GM19328 (cell line): ENCODE measurements around the gene ANKRD33B.
A peak's percentile ranks its signal among the peaks of the same experiment; 100 is the strongest.
"Not testable (repeated sequence)": the region's sequence is repeated elsewhere in the genome, so short reads cannot be mapped to it uniquely, and the experiment has no call there.

ENCODE experiments used
- ATAC-seq: cut with Tn5 transposase; IDR thresholded peaks from one replicate; pipeline ENCODE4 v1.9.1; 2021; ENCODE audit warnings: mild to moderate bottlenecking, moderate library complexity; ENCODE audit not compliant: unreplicated experiment

Gene ANKRD33B

DNA sequence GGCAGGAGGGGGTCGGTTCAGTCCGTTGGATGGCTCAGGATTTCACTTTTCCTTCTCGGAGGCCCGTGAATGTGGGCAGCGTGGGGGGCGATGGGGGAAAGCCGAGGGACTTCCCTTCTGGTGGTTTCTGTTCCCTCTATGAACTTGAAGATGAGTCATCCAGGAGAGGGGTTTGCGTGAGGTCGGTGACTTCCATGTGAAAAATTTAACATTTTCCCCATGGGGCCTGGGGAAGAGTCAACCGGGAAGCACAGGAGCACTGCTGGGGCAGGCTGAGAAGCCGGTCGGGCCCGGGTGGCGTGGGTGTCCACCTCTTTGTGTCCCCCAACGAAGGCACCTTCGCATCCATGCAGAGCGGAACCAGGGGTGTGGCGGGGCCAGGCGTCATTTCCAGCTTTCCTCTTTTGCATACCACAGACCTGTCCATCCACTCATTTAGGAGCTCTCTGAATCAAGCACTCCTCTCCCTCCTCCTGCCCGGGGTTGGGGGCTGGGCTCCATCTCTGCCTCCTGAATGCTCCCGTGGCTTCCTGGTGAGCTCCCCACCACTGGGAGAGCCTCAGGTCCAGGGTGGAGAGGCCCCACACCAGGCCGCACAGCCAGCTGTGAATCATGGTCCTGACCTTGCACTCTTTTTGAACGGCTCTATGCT, 68.4 kb downstream of the ANKRD33B start:
- peak; percentile 36 for ATAC-seq

DNA sequence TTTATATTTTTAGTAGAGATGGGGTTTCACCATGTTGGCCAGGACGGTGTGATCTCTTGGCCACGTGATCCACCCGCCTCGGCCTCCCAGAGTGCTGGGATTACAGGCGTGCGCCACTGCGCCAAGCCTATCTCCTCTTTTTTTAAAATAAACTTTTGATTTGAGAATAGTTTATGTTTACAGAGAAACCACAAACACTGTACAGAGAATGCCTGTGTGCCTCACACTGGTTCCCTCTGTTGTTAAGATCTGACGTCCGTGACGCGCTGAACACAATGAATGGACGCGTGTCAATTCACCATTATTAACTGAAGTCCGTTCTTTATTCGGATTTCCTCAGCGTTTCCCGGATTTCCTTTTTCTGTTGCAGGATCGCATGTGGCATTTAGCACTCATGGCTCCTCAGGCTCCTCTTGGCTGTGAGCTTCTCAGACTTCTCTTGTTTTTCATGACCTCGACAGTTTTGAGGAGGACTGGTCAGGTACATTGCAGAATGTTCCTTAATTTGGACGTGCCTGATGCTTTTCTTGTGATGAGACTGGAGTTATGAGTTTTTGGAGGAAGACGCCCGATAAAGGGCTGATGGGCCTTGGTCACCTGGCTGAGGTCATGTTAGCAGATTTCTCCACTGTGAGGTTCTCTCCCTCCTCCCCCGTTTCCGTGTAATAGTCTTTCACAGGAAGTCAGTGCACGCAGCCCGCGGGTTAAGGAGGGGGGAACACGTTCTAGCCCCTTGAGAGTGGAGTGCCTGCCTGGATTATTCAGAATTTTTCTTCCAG, 69.6 kb downstream of the ANKRD33B start:
- ATAC-seq: no peak

DNA sequence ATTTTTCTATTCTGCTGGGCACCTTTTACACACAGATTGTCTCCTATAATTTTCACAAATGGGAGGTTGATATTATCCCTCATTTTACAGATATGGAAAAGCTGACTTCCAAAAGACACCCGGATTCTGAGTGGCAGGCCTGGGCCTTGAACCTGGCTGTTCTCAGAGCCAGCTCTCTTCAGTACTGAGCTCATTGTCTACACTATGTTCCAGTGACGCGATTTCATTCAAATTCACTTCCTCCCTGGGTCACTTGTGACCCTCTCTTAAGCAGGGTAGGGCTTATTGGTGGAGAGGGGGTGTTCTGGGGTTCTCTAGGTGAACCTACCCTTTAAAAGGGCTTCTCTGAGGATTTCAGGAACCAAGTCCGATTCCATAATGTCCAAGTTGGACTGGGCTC, 70.2 kb downstream of the ANKRD33B start:
- no peak for ATAC-seq

DNA sequence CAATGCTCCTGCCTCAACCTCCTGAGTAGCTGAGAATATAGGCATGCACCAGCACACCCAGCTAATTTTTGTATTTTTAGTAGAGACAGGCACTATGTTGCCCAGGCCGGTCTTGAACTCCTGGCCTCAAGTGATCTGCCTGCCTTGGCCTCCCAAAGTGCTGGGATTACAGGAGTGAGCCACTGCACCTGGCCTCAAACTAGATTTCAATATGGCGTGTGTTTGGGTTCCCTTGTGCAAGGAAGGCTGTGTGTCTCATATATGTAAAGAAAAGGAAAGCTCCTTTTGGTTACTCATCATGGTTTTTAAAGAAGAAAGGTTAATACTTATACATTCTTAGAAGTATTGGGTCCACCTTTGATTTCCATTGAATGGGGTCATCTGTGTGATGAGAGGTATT, 70.7 kb downstream of the ANKRD33B start:
- no peak for ATAC-seq

GRCh38 chr5:10635257-10635866, 71.5 kb downstream of the ANKRD33B start:
- ATAC-seq: peak; percentile 60

DNA sequence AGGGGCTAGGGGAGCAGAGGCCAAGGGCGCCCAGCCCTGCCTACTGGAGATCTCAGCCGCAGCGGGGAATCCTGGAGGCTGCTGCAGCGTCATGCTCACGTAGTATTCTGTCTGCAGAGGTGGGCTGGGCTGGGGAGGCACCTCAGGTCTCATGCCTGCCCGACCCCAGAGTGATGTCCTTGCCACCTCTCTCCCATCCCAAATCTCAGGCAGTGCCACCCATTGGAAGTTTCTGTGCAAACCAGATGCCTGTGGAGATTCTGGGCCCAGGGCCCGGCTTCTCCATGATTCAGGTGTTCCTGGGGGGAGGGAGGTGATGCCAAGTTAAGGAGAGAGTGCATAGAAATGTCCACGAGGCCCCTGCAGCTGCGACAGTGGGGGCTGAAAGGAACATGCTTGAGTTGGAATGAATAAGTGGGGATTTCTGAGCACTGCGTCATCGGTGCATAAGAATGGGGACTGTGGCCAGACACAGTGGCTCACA, 72.0 kb downstream of the ANKRD33B start:
- no peak for ATAC-seq

GRCh38 chr5:10636363-10637142, 72.7 kb downstream of the ANKRD33B start:
- no peak for ATAC-seq

- no peak for ATAC-seq
Measured at GRCh38 chr5:10637944-10638343, 74.1 kb downstream of the ANKRD33B start.

DNA sequence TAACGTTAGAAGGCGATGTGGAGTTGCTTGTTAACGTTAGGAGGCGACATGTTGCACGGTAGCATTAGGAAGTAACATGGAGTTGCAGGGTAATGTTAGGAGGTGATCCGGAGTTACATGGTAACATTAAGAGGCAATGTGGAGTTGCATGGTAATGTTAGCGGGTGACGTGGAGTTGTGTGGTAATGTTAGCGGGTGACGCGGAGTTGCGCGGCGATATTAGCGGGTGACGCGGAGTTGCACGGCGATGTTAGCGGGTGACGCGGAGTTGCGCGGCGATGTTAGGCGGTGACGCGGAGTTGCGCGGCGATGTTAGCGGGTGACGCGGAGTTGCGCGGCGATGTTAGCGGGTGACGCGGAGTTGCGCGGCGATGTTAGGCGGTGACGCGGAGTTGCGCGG, 74.9 kb downstream of the ANKRD33B start:
- ATAC-seq: not testable (repeated sequence)

GRCh38 chr5:10639846-10640368, 76.0 kb downstream of the ANKRD33B start:
- no peak for ATAC-seq

DNA sequence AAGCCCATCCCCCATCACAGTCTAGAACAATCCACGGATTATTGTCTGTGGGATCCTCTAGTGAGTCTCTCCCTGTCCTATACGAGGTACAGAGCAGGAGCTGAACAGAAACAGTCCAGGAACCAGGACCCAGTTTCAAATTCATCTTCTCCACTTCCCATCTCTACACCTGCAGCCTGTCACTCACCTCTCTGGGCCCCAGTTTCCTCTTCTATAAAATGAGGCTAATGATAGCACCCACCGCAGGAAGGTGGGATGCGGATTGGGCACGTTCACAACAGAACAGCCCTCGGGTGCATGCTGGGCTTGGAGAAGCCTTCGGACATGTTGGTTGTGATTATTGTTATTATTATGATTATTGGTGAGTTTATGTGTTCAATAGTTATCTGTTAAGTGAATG, 78.5 kb downstream of the ANKRD33B start:
- no peak for ATAC-seq

- ATAC-seq: no peak
Measured at GRCh38 chr5:10644192-10644591, 80.3 kb downstream of the ANKRD33B start.

DNA sequence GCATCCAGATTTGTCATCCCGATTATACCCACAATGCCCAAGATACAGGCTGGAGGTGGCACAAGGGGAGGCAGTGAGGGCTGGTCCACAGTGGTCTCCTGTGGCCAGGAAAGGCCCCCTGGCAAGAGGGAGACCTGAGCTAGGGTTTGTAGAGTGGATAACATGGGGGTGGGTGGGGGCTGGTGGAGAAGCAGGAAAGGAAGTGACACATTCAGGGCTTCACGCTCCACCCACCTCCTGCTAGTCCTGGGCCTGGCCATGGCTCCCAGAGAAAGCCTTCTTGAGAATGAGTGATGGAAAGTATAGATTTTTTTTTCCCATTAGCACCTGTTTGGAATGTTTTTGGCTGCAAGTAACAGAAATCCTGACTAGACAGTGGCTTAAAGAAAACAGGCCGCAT, 81.3 kb downstream of the ANKRD33B start:
- no peak for ATAC-seq

- no peak for ATAC-seq
Measured at GRCh38 chr5:10645671-10646070, 81.8 kb downstream of the ANKRD33B start.

DNA sequence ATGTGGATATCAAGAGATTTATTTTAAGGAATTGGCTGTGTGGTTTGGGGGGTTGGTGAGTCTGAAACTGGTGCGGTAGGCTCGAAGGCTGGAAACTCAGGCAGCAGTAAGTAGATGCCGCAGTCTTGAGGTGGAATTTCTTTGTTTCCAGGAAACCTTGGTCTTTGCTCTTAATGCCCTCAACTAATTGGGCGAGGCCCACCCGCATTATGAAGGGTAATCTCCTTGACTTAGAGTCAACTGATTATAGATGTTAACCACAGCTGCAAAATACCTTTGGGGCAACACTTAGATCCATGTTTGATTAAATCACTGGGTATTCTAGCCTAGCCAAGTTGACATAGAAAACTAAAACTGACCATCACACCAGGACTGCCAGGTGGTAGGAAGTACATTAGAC, 83.8 kb downstream of the ANKRD33B start:
- ATAC-seq: no peak

DNA sequence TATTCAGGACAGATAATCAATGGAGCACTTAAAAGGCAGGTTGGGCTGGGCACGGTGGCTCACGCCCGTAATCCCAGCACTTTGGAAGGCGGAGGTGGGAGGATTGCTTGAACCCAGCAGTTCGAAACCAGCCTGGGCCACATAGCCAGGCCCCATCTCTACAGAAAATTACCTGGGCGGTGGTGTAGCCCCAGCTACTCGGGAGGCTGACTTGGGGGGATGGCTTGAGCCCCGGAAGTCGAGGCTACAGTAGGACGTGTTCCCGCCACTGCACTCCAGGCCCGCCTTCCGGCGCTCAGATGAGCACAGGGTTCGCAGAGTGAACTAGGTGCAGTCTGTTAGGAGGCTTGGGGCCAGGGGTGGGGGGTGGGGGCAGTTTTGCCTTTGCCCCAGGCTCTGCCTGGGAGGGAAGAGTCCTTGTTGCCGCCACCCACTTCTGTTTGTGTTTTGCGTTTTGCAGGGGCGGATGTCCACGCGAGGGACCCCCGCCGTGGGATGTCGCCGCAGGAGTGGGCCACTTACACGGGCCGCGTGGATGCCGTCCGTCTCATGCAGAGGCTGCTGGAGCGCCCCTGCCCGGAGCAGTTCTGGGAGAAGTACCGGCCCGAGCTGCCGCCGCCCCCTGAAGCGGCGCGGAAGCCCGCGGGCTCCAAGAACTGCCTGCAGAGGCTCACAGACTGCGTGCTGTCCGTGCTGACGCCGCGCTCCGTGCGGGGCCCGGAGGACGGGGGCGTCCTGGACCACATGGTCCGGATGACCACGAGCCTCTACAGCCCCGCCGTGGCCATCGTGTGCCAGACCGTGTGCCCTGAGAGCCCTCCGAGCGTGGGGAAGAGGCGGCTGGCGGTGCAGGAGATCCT, 85.2 kb downstream of the ANKRD33B start:
- ATAC-seq: no peak

GRCh38 chr5:10649666-10650380, 86.0 kb downstream of the ANKRD33B start:
- ATAC-seq: no peak

GRCh38 chr5:10652151-10652550, 88.3 kb downstream of the ANKRD33B start:
- no peak for ATAC-seq

- ATAC-seq: no peak
Measured at GRCh38 chr5:10652606-10653005, 88.7 kb downstream of the ANKRD33B start.
